ENCODE measurements around the gene HOXD11. TPM values are rescaled to one million over a fixed set of nuclear protein-coding genes. Genes with fewer than 3 reads are reported as not detected.

The HOXD11 gene
- total RNA-seq, 4 donors from 2014 or later: not detected

- H3K27ac ChIP-seq: peak overlapping the region in 1 of 3 donors; percentile 51
- WGBS, 2 donors: 10 to 12% methylated on average over 24 to 25 of the region's 40 CpGs
Measured at GRCh38 chr2:176123411-176124109, 16.5 kb downstream of the HOXD11 start.

GRCh38 chr2:176124110-176124946 is 17.2 kb downstream of the HOXD11 start:
- peaks cover 79% of the 10 kb centered on the region for H3K27me3 ChIP-seq
- peak overlapping the region in 1 of 3 donors; percentile 51 for H3K27ac ChIP-seq
- H3K36me3 ChIP-seq: no peaks in the 10 kb centered on the region
- intact Hi-C loops (cut with DNase I): loop anchor here (10.0 kb wide), 1 partner anchor 1020 kb away; no protein-coding TSS in a partner anchor
- 16 to 23% methylated on average over 32 to 33 of the region's 34 CpGs for WGBS, 2 donors
- peaks cover 1 to 18% of the 10 kb centered on the region in 2 donors for H3K4me1 ChIP-seq
- no peak overlapping the region for H3K4me3 ChIP-seq (replicated peaks in 1 of 3)
- TF ChIP-seq CTCF (IDR thresholded peaks at IDR 0.05): no peak
- TF ChIP-seq POLR2A (IDR thresholded peaks at IDR 0.05): no peak
- DNase-seq: no peak
- no peaks in the 10 kb centered on the region for H3K9me3 ChIP-seq

More at GRCh38 chr2:176123411-176124109, 16.5 kb downstream of the HOXD11 start:
- H3K9me3 ChIP-seq: no peaks in the 10 kb centered on the region
- H3K36me3 ChIP-seq: no peaks in the 10 kb centered on the region
- peak overlapping the region in 1 of 3 donors; percentile 28 for H3K4me3 ChIP-seq (replicated peaks in 1 of 3)
- intact Hi-C loops (cut with DNase I): loop anchor here (10.0 kb wide), 1 partner anchor 1021 kb away; no protein-coding TSS in a partner anchor
- TF ChIP-seq POLR2A (IDR thresholded peaks at IDR 0.05): no peak
- H3K4me1 ChIP-seq: peaks cover 0 to 15% of the 10 kb centered on the region in 2 donors
- peaks cover 75% of the 10 kb centered on the region for H3K27me3 ChIP-seq
- no peak for DNase-seq

- intact Hi-C loops (cut with DNase I): loop anchor here (5.0 to 10.0 kb wide), 3 partner anchors 432 to 1020 kb away; no protein-coding TSS in a partner anchor
- Histone ChIP-seq H3K4me3 (replicated peaks in 1 of 3) (no peak overlapping the region), H3K27me3 (peaks cover 75% of the 10 kb centered on the region)
Measured at GRCh38 chr2:176124947-176125771, 18.1 kb downstream of the HOXD11 start.

GRCh38 chr2:176125772-176126054 is 18.6 kb downstream of the HOXD11 start:
- TF ChIP-seq POLR2A (IDR thresholded peaks at IDR 0.05) (no peak), CTCF (IDR thresholded peaks at IDR 0.05) (no peak)
- Histone ChIP-seq H3K4me1 (peaks cover 5 to 30% of the 10 kb centered on the region in 2 donors), H3K9me3 (no peaks in the 10 kb centered on the region), H3K27me3 (peaks cover 75% of the 10 kb centered on the region), H3K36me3 (no peaks in the 10 kb centered on the region), H3K4me3 (replicated peaks in 1 of 3) (no peak overlapping the region), H3K27ac (no peak overlapping the region)
- WGBS, 2 donors: 24 to 37% methylated on average over 6 of the region's 6 CpGs
- intact Hi-C loops (cut with DNase I): loop anchor here (5.0 to 10.0 kb wide), 3 partner anchors 432 to 1019 kb away; no protein-coding TSS in a partner anchor
- no peak for DNase-seq

More at GRCh38 chr2:176124947-176125771, 18.1 kb downstream of the HOXD11 start:
- Histone ChIP-seq H3K27ac (no peak overlapping the region), H3K9me3 (no peaks in the 10 kb centered on the region), H3K36me3 (no peaks in the 10 kb centered on the region), H3K4me1 (peaks cover 5 to 24% of the 10 kb centered on the region in 2 donors)
- TF ChIP-seq CTCF (IDR thresholded peaks at IDR 0.05) (no peak), POLR2A (IDR thresholded peaks at IDR 0.05) (no peak)
- DNase-seq: no peak
- 30% methylated on average over 8 to 9 of the region's 9 CpGs for WGBS, 2 donors
